Fibroblast of upper back skin (primary cell): ENCODE measurements around the gene RAD51B.

Experiments
- DNase-seq: peaks from one replicate; pipeline ENCODE4 v3.0.0-alpha.2; 2013

Gene RAD51B

DNA sequence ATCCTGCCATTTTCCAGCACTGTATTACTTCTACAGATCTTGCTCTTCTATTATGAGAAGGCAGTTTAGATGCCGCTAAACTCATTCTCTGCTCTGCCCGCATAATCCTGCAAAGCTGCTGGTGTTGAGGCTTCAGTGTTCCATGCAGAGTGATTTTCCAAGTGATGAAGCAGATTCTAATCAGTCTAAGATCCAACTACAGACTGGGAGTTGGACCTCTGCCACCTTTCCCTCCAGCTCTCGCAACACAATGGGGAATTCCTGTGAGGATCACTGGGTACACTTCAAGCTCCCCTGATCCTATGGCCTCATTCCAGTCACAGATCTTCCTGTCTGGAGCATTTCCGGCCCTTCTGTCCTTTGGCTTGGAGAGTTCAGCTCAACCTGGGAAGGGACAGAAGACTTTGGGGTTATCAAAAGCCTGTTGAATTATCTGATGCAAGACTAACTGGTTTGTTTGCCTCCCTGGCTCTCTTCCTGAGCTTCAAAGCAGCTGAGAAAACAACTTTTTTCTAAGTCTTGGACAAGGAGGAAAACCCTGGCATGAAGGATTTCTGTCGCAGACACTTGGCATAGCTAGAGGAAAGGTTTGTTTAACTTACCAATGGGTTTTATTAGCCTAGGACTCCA lies 639.4 kb downstream of the RAD51B start:
- peak; percentile 91 for DNase-seq

GRCh38 chr14:68459480-68460136 lies 640.0 kb downstream of the RAD51B start:
- no peak for DNase-seq

GRCh38 chr14:68460541-68460940 lies 641.0 kb downstream of the RAD51B start:
- no peak for DNase-seq

GRCh38 chr14:68461086-68461485 lies 641.5 kb downstream of the RAD51B start:
- DNase-seq, result no peak

GRCh38 chr14:68462683-68463082 lies 643.1 kb downstream of the RAD51B start:
- DNase-seq, result peak; percentile 67

DNA sequence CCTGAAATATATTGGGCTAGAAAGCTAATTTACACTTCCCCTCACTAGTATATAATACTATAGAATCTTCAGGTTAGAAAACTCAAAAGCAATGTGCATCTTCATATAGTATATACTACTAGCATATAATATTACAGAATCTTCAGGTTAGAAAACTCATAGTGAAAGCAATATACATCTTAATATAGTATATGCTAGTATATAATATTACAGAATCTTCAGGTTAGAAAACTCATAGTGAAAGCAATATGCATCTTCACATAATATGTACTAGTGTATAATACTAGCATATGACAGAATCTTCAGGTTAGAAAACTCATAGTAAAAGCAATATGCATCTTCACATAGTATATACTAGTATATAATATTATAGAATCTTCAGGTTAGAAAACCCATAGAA lies 643.7 kb downstream of the RAD51B start:
- DNase-seq, result no peak

- no peak for DNase-seq
Observed at GRCh38 chr14:68463705-68464374, 644.3 kb downstream of the RAD51B start.

- DNase-seq, result peak; percentile 89
Observed at GRCh38 chr14:68464711-68465110, 645.1 kb downstream of the RAD51B start.

GRCh38 chr14:68466491-68466977 lies 647.0 kb downstream of the RAD51B start:
- DNase-seq, result peak; percentile 96

- DNase-seq, result no peak
Observed at GRCh38 chr14:68467425-68467824, 647.8 kb downstream of the RAD51B start.

- peak; percentile 76 for DNase-seq
Observed at GRCh38 chr14:68468437-68469207, 649.0 kb downstream of the RAD51B start.

- no peak for DNase-seq
Observed at GRCh38 chr14:68469208-68469713, 649.7 kb downstream of the RAD51B start.

- DNase-seq, result peak; percentile 39
Observed at GRCh38 chr14:68470361-68470760, 650.8 kb downstream of the RAD51B start.

- DNase-seq, result no peak
Observed at GRCh38 chr14:68471029-68471963, 651.7 kb downstream of the RAD51B start.

DNA sequence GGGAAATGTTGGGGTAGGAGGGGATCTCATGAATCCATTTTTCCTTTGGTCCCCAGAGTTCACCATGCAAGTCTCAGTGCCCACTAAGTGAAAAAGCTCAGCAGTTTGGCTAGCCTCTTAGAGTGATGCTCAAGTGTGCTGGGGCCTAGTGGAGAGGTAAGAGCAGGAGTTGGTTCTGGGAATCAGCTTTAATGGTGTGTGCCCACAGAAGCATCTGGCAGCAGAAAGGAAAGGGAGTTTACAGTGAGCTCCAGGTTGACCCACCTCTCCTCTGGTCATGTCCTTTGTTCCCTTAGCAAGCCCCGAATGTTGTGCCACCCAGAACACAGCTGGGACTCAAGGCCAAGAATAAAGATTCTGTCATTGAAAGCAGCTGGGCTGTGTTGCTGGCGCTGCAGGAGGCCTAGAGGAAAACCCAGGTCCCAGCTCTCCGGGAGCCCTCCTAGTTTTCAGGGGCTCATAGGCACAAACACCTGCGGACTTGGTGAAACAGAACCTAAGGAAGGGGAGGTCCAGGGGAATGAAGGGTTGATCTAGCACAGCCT lies 652.5 kb downstream of the RAD51B start:
- no peak for DNase-seq

GRCh38 chr14:68473069-68473468 lies 653.5 kb downstream of the RAD51B start:
- DNase-seq, result no peak

DNA sequence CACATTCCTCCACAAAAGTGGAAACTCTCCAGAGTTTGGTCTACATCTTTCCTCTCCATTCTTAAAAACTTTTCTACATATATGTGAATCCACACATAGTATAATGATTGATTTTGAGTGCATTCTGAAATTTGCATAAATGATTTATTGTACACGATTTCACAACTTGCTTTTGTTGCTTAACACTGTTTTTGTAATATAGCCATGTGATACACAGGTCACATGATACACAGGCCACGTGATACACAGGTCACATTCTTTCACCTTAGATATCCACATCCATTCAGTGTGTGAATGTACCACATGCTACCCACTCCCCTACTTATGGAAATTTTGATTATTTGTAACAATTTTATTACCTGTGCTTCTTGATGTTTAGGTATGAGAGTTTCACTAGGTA lies 654.2 kb downstream of the RAD51B start:
- DNase-seq, result no peak

- DNase-seq, result no peak
Observed at GRCh38 chr14:68474741-68475140, 655.2 kb downstream of the RAD51B start.

- DNase-seq, result no peak
Observed at GRCh38 chr14:68475802-68476201, 656.2 kb downstream of the RAD51B start.

DNA sequence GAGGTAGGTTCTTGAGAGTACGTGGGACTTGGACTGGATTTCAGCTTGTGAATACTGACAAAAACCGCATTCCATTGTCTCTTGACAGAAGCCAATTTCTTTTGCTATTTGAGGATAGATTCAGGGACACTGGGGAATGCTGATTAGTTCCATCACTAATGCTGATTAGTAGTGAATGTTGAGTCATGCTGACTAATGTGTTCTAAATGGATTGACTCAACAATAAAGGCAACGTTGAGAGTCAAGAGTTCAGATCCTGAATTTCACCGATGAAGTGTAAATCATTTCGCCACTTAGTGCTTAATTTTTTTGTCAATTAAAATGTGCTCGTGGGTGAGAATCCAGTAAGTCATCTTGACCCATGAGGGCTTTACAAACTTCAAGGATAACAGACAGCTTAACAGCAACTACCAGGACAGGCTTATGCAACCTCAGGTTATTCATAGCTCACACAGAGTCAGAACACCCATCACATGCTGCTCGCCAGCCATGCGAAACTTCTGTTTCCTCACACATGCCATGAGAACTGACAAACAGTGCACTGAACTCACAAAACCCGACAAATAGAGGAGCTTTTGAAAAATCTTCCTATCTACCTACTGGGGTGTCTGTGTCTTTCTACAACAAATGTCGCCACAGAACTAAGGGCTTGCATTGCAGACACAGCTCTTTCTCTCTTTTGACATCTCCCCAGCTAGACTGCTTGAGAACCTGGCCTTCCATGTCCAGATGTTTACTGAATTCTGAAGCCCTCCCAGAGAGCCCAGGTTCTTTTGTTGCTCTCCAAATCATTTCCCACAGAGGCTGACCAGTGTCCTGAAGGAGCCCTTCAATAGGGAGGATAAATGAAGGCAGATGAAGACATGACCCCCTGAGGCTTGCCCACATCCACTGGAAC lies 656.9 kb downstream of the RAD51B start:
- DNase-seq, result peak; percentile 99

DNA sequence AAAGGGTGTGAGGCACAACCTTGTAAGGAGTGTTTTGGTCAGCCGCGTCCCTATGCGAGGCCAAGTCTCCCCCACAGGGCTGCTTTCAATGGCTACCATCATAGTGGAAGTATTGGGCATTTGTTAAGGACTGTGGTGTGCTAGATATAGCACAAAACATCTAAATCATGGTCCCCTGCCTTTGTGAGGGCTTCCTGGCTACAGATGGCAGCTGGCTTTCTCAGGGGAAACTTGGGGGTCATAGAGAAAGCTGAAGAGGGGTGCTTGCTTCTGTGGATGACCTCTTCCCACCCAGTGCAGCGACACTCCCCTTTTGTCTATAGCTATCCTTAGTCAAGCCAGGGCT lies 657.5 kb downstream of the RAD51B start:
- DNase-seq, result no peak
